SK-N-SH (cell line): ENCODE results near the gene C2orf15.

Experiments
- ELF1 ChIP-seq: IDR thresholded peaks from 2 replicates; pipeline ENCODE4 v1.4.0; 2012
- EZH2phosphoT487 ChIP-seq: fragments of 200-600 bp; sonication (generic); IDR thresholded peaks from 2 replicates; pipeline ENCODE4 v1.6.1; 2017; ENCODE audit warnings: low read depth, mixed run types, mild to moderate bottlenecking, antibody characterized with exemption, moderate library complexity, borderline replicate concordance
- GABPA ChIP-seq: IDR thresholded peaks from 2 replicates; pipeline ENCODE4 v1.4.0; 2012; ENCODE audit warnings: low read depth, mild to moderate bottlenecking
- NRF1 ChIP-seq: IDR thresholded peaks from 2 replicates; pipeline ENCODE4 v1.6.1; 2012; ENCODE audit warnings: low read depth, mild to moderate bottlenecking, low read length
- POLR2AphosphoS5 ChIP-seq: IDR thresholded peaks from 2 replicates; pipeline ENCODE4 v1.6.1; 2012; ENCODE audit warnings: low read depth, low read length
- RAD21 ChIP-seq: IDR thresholded peaks from 2 replicates; pipeline ENCODE4 v1.6.1; 2012; ENCODE audit warnings: mild to moderate bottlenecking, low read length
- RXRA ChIP-seq: IDR thresholded peaks from 2 replicates; pipeline ENCODE4 v1.4.0; 2012; ENCODE audit warnings: low read depth, mild to moderate bottlenecking, borderline replicate concordance
- TF ChIP-seq, protein P1 (sequence below): fragments of 200-600 bp; sonication (generic); IDR thresholded peaks from 2 replicates; pipeline ENCODE4 v1.6.1; 2017; ENCODE audit warnings: antibody characterized with exemption, mild to moderate bottlenecking, moderate library complexity
- TF ChIP-seq, protein P2 (sequence below): IDR thresholded peaks from 2 replicates; pipeline ENCODE4 v1.4.0; 2012; ENCODE audit warnings: low read depth, borderline replicate concordance
- TF ChIP-seq, protein P3 (sequence below): IDR thresholded peaks from 2 replicates; pipeline ENCODE4 v1.4.0; 2012; ENCODE audit warnings: low read depth, borderline replicate concordance
- TF ChIP-seq, protein P4 (sequence below): IDR thresholded peaks from 2 replicates; pipeline ENCODE4; 2012
- TF ChIP-seq, protein P5 (sequence below): IDR thresholded peaks from 2 replicates; pipeline ENCODE4 v1.6.1; 2012; ENCODE audit warnings: mild to moderate bottlenecking, low read depth, low read length, moderate library complexity

DNA sequence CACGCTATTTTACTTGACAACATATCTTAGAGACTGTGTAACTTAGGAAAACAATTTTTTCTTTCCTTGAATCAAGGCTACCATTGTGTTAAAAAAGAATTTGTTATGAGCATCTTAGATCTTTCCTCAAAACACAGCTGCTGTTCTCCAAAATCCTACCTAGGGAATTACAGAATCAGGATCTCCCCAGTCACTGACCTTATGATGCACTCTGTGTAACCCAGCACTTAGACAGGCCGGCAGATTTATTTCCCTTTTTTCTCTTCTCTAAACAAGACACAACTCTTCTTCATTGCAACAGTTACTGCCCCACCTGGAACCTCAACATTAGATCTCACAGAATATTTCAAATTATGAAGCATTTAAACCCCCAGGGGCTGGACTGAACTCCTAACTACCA lies 13.5 kb upstream of the C2orf15 start:
- TF ChIP-seq, protein P1, sequence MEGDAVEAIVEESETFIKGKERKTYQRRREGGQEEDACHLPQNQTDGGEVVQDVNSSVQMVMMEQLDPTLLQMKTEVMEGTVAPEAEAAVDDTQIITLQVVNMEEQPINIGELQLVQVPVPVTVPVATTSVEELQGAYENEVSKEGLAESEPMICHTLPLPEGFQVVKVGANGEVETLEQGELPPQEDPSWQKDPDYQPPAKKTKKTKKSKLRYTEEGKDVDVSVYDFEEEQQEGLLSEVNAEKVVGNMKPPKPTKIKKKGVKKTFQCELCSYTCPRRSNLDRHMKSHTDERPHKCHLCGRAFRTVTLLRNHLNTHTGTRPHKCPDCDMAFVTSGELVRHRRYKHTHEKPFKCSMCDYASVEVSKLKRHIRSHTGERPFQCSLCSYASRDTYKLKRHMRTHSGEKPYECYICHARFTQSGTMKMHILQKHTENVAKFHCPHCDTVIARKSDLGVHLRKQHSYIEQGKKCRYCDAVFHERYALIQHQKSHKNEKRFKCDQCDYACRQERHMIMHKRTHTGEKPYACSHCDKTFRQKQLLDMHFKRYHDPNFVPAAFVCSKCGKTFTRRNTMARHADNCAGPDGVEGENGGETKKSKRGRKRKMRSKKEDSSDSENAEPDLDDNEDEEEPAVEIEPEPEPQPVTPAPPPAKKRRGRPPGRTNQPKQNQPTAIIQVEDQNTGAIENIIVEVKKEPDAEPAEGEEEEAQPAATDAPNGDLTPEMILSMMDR: no peak
- no peak for TF ChIP-seq POLR2AphosphoS5
- TF ChIP-seq EZH2phosphoT487: no peak
- TF ChIP-seq, protein P2, sequence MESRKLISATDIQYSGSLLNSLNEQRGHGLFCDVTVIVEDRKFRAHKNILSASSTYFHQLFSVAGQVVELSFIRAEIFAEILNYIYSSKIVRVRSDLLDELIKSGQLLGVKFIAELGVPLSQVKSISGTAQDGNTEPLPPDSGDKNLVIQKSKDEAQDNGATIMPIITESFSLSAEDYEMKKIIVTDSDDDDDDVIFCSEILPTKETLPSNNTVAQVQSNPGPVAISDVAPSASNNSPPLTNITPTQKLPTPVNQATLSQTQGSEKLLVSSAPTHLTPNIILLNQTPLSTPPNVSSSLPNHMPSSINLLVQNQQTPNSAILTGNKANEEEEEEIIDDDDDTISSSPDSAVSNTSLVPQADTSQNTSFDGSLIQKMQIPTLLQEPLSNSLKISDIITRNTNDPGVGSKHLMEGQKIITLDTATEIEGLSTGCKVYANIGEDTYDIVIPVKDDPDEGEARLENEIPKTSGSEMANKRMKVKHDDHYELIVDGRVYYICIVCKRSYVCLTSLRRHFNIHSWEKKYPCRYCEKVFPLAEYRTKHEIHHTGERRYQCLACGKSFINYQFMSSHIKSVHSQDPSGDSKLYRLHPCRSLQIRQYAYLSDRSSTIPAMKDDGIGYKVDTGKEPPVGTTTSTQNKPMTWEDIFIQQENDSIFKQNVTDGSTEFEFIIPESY: no peak
- TF ChIP-seq, protein P3, sequence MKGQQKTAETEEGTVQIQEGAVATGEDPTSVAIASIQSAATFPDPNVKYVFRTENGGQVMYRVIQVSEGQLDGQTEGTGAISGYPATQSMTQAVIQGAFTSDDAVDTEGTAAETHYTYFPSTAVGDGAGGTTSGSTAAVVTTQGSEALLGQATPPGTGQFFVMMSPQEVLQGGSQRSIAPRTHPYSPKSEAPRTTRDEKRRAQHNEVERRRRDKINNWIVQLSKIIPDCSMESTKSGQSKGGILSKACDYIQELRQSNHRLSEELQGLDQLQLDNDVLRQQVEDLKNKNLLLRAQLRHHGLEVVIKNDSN: no peak
- TF ChIP-seq, protein P4, sequence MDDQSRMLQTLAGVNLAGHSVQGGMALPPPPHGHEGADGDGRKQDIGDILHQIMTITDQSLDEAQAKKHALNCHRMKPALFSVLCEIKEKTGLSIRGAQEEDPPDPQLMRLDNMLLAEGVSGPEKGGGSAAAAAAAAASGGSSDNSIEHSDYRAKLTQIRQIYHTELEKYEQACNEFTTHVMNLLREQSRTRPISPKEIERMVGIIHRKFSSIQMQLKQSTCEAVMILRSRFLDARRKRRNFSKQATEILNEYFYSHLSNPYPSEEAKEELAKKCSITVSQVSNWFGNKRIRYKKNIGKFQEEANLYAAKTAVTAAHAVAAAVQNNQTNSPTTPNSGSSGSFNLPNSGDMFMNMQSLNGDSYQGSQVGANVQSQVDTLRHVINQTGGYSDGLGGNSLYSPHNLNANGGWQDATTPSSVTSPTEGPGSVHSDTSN: no peak
- no peak for TF ChIP-seq RAD21
- no peak for TF ChIP-seq RXRA
- no peak for TF ChIP-seq GABPA
- no peak for TF ChIP-seq ELF1
- TF ChIP-seq NRF1: no peak
- TF ChIP-seq, protein P5, sequence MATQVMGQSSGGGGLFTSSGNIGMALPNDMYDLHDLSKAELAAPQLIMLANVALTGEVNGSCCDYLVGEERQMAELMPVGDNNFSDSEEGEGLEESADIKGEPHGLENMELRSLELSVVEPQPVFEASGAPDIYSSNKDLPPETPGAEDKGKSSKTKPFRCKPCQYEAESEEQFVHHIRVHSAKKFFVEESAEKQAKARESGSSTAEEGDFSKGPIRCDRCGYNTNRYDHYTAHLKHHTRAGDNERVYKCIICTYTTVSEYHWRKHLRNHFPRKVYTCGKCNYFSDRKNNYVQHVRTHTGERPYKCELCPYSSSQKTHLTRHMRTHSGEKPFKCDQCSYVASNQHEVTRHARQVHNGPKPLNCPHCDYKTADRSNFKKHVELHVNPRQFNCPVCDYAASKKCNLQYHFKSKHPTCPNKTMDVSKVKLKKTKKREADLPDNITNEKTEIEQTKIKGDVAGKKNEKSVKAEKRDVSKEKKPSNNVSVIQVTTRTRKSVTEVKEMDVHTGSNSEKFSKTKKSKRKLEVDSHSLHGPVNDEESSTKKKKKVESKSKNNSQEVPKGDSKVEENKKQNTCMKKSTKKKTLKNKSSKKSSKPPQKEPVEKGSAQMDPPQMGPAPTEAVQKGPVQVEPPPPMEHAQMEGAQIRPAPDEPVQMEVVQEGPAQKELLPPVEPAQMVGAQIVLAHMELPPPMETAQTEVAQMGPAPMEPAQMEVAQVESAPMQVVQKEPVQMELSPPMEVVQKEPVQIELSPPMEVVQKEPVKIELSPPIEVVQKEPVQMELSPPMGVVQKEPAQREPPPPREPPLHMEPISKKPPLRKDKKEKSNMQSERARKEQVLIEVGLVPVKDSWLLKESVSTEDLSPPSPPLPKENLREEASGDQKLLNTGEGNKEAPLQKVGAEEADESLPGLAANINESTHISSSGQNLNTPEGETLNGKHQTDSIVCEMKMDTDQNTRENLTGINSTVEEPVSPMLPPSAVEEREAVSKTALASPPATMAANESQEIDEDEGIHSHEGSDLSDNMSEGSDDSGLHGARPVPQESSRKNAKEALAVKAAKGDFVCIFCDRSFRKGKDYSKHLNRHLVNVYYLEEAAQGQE: no peak
